WTC11 (cell line): ENCODE results near the gene PHACTR3. TPM values are rescaled to one million over a fixed set of nuclear protein-coding genes. Genes with fewer than 3 reads are reported as not detected.
"Not testable (repeated sequence)": the region's sequence is repeated elsewhere in the genome, so short reads cannot be mapped to it uniquely, and the experiment has no call there.

Experiments used
- ATAC-seq: fragments of 200-7000 bp; cut with Tn5 transposase; 2 replicates; pipeline ENCODE4 v1.10.0; 2021; ENCODE audit warnings: mild to moderate bottlenecking, moderate library complexity
- CTCF ChIA-PET: fragments of 300-600 bp; sonication (Branson Sonifier 250); formaldehyde crosslinking; loops from one replicate; lab custom pipeline; 2021; ENCODE audit warnings: antibody characterized with exemption; lab: Charles Lee
- POLR2A ChIA-PET: fragments of 350-600 bp; sonication (Branson Sonifier 250); formaldehyde crosslinking; loops from one replicate; lab custom pipeline; 2021; ENCODE audit warnings: antibody characterized with exemption; lab: Charles Lee
- DNase-seq: peaks from one replicate; pipeline ENCODE4 v3.0.0; 2021; ENCODE audit warnings: low spot score
- H3K27ac Mint-ChIP-seq: 2 replicates; pipeline ENCODE4 v1.8.0; 2021; ENCODE audit warnings: mixed read lengths
- H3K27me3 Mint-ChIP-seq: 2 replicates; pipeline ENCODE4 v1.8.0; 2021; ENCODE audit warnings: low read depth, mild to moderate bottlenecking, moderate library complexity, mixed read lengths
- H3K36me3 Mint-ChIP-seq: 2 replicates; pipeline ENCODE4 v1.8.0; 2021; ENCODE audit warnings: mixed read lengths
- H3K4me1 Mint-ChIP-seq: 2 replicates; pipeline ENCODE4 v1.8.0; 2022; ENCODE audit warnings: mixed read lengths
- H3K4me3 Mint-ChIP-seq: 2 replicates; pipeline ENCODE4 v1.8.0; 2021; ENCODE audit warnings: mild to moderate bottlenecking, moderate library complexity, mixed read lengths
- H3K9me3 Mint-ChIP-seq: 2 replicates; pipeline ENCODE4 v1.8.0; 2021; ENCODE audit warnings: mixed read lengths
- EMX1 ChIP-seq: fragments of 250-450 bp; sonication (Bioruptor Pico); IDR thresholded peaks from 2 replicates; pipeline ENCODE4 v1.8.0; 2021; ENCODE audit warnings: mild to moderate bottlenecking
- ESRRA ChIP-seq: sonication (generic); formaldehyde crosslinking; IDR thresholded peaks from 2 replicates; pipeline ENCODE4 v1.8.1; 2022; ENCODE audit warnings: mild to moderate bottlenecking, missing genetic modification reagents, borderline replicate concordance
- ETV6 ChIP-seq: sonication (generic); formaldehyde crosslinking; IDR thresholded peaks from 2 replicates; pipeline ENCODE4 v1.8.1; 2022; ENCODE audit warnings: mild to moderate bottlenecking, missing genetic modification reagents
- FOXK1 ChIP-seq: sonication (generic); formaldehyde crosslinking; IDR thresholded peaks from 2 replicates; pipeline ENCODE4 v1.8.0; 2022; ENCODE audit warnings: mild to moderate bottlenecking, moderate library complexity, missing genetic modification reagents
- IRF2 ChIP-seq: sonication (generic); formaldehyde crosslinking; IDR thresholded peaks from 2 replicates; pipeline ENCODE4 v1.8.0; 2022; ENCODE audit warnings: low read depth, missing genetic modification reagents, borderline replicate concordance
- NR2C2 ChIP-seq: sonication (generic); formaldehyde crosslinking; IDR thresholded peaks from 2 replicates; pipeline ENCODE4 v1.8.0; 2022; ENCODE audit warnings: mild to moderate bottlenecking, missing genetic modification reagents
- OVOL2 ChIP-seq: fragments of 250-450 bp; sonication (Bioruptor Pico); IDR thresholded peaks from 2 replicates; pipeline ENCODE4 v1.9.0; 2021; ENCODE audit warnings: mild to moderate bottlenecking, borderline replicate concordance
- RELA ChIP-seq: sonication (generic); formaldehyde crosslinking; IDR thresholded peaks from 2 replicates; pipeline ENCODE4 v1.8.1; 2022; ENCODE audit warnings: missing genetic modification reagents, mild to moderate bottlenecking, borderline replicate concordance
- TCF7 ChIP-seq: sonication (generic); formaldehyde crosslinking; IDR thresholded peaks from 2 replicates; pipeline ENCODE4 v1.8.0; 2022; ENCODE audit warnings: mild to moderate bottlenecking, low read depth, missing genetic modification reagents, moderate library complexity
- ZBTB21 ChIP-seq: sonication (generic); formaldehyde crosslinking; IDR thresholded peaks from 2 replicates; pipeline ENCODE4 v1.8.1; 2023; ENCODE audit warnings: mild to moderate bottlenecking, missing genetic modification reagents, borderline replicate concordance
- ZNF416 ChIP-seq: fragments of 250-450 bp; sonication (Bioruptor Pico); IDR thresholded peaks from 2 replicates; pipeline ENCODE4 v1.9.0; 2021; ENCODE audit warnings: mild to moderate bottlenecking, inconsistent platforms
- ZNF532 ChIP-seq: fragments of 250-450 bp; sonication (Bioruptor Pico); IDR thresholded peaks from 2 replicates; pipeline ENCODE4 v1.9.0; 2021; ENCODE audit warnings: mild to moderate bottlenecking, borderline replicate concordance
- ZNF671 ChIP-seq: fragments of 250-450 bp; sonication (Bioruptor Pico); IDR thresholded peaks from 2 replicates; pipeline ENCODE4 v1.8.0; 2021; ENCODE audit warnings: mild to moderate bottlenecking
- total RNA-seq: library from RNA; stranded (reverse); gene quantifications from 3 replicates; pipeline ENCODE4 v1.2.3, GENCODE V29; 2021
- TF ChIP-seq, protein P1 (sequence below): fragments of 200-600 bp; IDR thresholded peaks from 2 replicates; pipeline ENCODE4 v1.8.0; 2022; ENCODE audit warnings: antibody characterized with exemption

The PHACTR3 gene
- total RNA-seq, 1 experiment from 2014 or later: 0.28 TPM

GRCh38 chr20:59850018-59850641 lies 245.8 kb downstream of the PHACTR3 start:
- TF ChIP-seq RELA (CRISPR knock-in tag) (no peak), FOXK1 (no peak)
- TF ChIP-seq, protein P1, sequence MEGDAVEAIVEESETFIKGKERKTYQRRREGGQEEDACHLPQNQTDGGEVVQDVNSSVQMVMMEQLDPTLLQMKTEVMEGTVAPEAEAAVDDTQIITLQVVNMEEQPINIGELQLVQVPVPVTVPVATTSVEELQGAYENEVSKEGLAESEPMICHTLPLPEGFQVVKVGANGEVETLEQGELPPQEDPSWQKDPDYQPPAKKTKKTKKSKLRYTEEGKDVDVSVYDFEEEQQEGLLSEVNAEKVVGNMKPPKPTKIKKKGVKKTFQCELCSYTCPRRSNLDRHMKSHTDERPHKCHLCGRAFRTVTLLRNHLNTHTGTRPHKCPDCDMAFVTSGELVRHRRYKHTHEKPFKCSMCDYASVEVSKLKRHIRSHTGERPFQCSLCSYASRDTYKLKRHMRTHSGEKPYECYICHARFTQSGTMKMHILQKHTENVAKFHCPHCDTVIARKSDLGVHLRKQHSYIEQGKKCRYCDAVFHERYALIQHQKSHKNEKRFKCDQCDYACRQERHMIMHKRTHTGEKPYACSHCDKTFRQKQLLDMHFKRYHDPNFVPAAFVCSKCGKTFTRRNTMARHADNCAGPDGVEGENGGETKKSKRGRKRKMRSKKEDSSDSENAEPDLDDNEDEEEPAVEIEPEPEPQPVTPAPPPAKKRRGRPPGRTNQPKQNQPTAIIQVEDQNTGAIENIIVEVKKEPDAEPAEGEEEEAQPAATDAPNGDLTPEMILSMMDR: peak; percentile 51
- POLR2A ChIA-PET: no interaction called here
- Mint-ChIP-seq H3K4me1 (no peaks in the 10 kb centered on the region), H3K9me3 (peaks cover 11% of the 10 kb centered on the region), H3K36me3 (no peaks in the 10 kb centered on the region), H3K4me3 (no peak overlapping the region), H3K27ac (no peak overlapping the region), H3K27me3 (peaks cover 42% of the 10 kb centered on the region)
- CTCF ChIA-PET: interaction anchor here (0.6 to 3.4 kb wide), 22 partner anchors 9 to 160 kb away, joined by 3 to 89 read pairs (median 5); partner anchors contain the start of gene SYCP2
- DNase-seq (no peak), ATAC-seq (no peak)

- CTCF ChIA-PET, ATAC-seq, POLR2A ChIA-PET, H3K4me1 Mint-ChIP-seq, H3K36me3 Mint-ChIP-seq, H3K4me3 Mint-ChIP-seq, H3K27ac Mint-ChIP-seq, DNase-seq: not testable (repeated sequence)
- Mint-ChIP-seq H3K9me3 (peaks cover 39% of the 10 kb centered on the region), H3K27me3 (peaks cover 67% of the 10 kb centered on the region)
Measured at GRCh38 chr20:59856526-59856925, 252.2 kb downstream of the PHACTR3 start.

DNA sequence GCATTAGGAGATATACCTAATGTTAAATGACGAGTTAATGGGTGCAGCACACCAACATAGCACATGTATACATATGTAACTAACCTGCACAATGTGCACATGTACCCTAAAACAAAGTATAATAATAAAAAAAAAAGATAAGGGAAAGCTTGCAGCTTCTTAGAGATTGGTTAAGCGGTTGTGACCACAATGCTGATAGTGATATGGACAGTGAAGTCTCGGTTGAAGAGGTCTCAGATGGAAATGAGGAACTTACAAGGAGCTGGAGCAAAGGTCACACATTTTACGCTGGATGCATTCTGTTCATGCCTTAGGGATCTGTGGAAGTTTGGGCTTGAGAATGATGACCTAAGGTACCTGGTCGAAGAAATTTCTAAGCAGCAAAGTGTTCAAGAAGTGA lies 252.6 kb downstream of the PHACTR3 start:
- DNase-seq, ATAC-seq, H3K27ac Mint-ChIP-seq, H3K36me3 Mint-ChIP-seq, CTCF ChIA-PET, H3K4me1 Mint-ChIP-seq, H3K4me3 Mint-ChIP-seq, POLR2A ChIA-PET: not testable (repeated sequence)
- H3K27me3 Mint-ChIP-seq: peaks cover 71% of the 10 kb centered on the region
- peaks cover 39% of the 10 kb centered on the region for H3K9me3 Mint-ChIP-seq

GRCh38 chr20:59857966-59858365 lies 253.6 kb downstream of the PHACTR3 start:
- ATAC-seq: no peak
- CTCF ChIA-PET: no interaction called here
- H3K4me3 Mint-ChIP-seq: no peak overlapping the region
- no peak overlapping the region for H3K27ac Mint-ChIP-seq
- POLR2A ChIA-PET: no interaction called here
- H3K9me3 Mint-ChIP-seq: peaks cover 39% of the 10 kb centered on the region
- no peak for DNase-seq
- TF ChIP-seq ETV6 (CRISPR knock-in tag) (no peak), OVOL2 (CRISPR knock-in tag) (no peak), EMX1 (CRISPR knock-in tag) (no peak), ZBTB21 (CRISPR knock-in tag) (no peak), ZNF416 (CRISPR knock-in tag) (no peak), ZNF671 (CRISPR knock-in tag) (no peak), NR2C2 (CRISPR knock-in tag) (no peak), ESRRA (CRISPR knock-in tag) (no peak), TCF7 (no peak), IRF2 (CRISPR knock-in tag) (no peak), ZNF532 (CRISPR knock-in tag) (no peak)
- no peaks in the 10 kb centered on the region for H3K4me1 Mint-ChIP-seq
- peaks cover 3% of the 10 kb centered on the region; the same call in 1 of the 2 replicates for H3K36me3 Mint-ChIP-seq
- H3K27me3 Mint-ChIP-seq: peaks cover 77% of the 10 kb centered on the region
